ENCODE data around the gene EEF2. TPM values are rescaled to one million over a fixed set of nuclear protein-coding genes. Genes with fewer than 3 reads are reported as not detected.

Gene EEF2
- 1,000 to 10,000 TPM; 1,268 to 1,436 TPM for total RNA-seq

DNA sequence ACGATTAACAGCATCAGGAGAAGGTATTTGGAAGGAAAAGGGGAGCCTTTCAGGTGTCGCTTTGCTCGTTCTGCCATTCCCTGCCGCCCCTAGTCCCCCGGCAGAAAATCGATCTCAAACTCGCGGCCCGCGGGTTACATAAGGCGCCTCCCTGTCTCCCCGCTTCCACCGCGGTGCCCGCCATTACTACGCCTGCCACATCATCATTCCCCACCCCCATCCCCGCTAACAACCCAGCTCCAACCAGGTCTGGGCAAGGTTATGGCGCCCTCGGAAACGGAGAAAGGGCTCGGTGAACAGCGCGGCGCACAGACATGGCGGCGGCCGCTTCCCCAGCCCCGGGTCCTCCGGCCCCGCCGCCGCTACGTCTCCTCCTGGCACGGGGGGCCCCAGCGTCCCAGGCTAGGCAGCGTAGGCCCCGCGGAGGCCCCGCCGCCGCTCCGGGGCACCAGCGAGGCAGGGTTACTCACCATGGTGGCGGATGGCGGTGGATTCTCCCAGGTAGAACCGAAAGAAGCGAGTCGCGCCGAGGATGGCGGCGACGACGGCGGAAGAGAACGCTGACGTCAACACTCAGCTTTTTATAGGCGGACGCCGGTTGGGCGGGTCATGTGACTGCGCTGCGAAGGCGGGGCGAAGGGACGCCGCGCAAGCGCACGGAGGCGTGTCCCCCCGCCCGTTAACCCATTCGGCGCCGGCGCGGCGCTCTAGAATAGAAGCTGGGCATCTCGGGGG is at the start of gene EEF2:
EEF2 (minus strand) TSS at position 556 of the 735 bp plus-strand sequence; CDS start at position 473, 83 bp downstream.
- TF ChIP-seq, protein P1, sequence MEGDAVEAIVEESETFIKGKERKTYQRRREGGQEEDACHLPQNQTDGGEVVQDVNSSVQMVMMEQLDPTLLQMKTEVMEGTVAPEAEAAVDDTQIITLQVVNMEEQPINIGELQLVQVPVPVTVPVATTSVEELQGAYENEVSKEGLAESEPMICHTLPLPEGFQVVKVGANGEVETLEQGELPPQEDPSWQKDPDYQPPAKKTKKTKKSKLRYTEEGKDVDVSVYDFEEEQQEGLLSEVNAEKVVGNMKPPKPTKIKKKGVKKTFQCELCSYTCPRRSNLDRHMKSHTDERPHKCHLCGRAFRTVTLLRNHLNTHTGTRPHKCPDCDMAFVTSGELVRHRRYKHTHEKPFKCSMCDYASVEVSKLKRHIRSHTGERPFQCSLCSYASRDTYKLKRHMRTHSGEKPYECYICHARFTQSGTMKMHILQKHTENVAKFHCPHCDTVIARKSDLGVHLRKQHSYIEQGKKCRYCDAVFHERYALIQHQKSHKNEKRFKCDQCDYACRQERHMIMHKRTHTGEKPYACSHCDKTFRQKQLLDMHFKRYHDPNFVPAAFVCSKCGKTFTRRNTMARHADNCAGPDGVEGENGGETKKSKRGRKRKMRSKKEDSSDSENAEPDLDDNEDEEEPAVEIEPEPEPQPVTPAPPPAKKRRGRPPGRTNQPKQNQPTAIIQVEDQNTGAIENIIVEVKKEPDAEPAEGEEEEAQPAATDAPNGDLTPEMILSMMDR (IDR thresholded peaks at IDR 0.05), result no peak
- H3K36me3 ChIP-seq, result peaks cover 40% of the 10 kb centered on the region
- H3K27ac ChIP-seq, result peak within 1 kb of the TSS; percentile 87 to 94
- H3K9me3 ChIP-seq, result no peaks in the 10 kb centered on the region
- ATAC-seq (ENCODE audit: insufficient number of reproducible peaks, low FRiP score, low read depth) (peak; percentile 53), DNase-seq (ENCODE audit: low spot score) (peak; percentile 68)
- peak within 1 kb of the TSS; percentile 86 for H3K4me3 ChIP-seq
- H3K27me3 ChIP-seq (replicated peaks; ENCODE audit: insufficient read depth), result no peaks in the 10 kb centered on the region
- peaks cover 32 to 44% of the 10 kb centered on the region in 2 donors for H3K4me1 ChIP-seq (ENCODE audit: control insufficient read depth in 1 of 2, low read depth in 2 of 2)

GRCh38 chr19:4034048-4035017 is 49.1 kb upstream of the EEF2 start:
- TF ChIP-seq, protein P1 (IDR thresholded peaks at IDR 0.05), result no peak
- Histone ChIP-seq H3K36me3 (peaks cover 47% of the 10 kb centered on the region), H3K27ac (no peak overlapping the region)

GRCh38 chr19:4033028-4033956 is 48.0 kb upstream of the EEF2 start:
- H3K27me3 ChIP-seq (replicated peaks; ENCODE audit: insufficient read depth), result no peaks in the 10 kb centered on the region
- DNase-seq (ENCODE audit: low spot score) (no peak), ATAC-seq (ENCODE audit: insufficient number of reproducible peaks, low FRiP score, low read depth) (no peak)
- no peak overlapping the region for H3K27ac ChIP-seq
- H3K9me3 ChIP-seq, result no peaks in the 10 kb centered on the region
- no peaks in the 10 kb centered on the region for H3K4me1 ChIP-seq (ENCODE audit: control insufficient read depth in 1 of 2, low read depth in 2 of 2)
- H3K4me3 ChIP-seq, result no peak overlapping the region
- H3K36me3 ChIP-seq, result peaks cover 53% of the 10 kb centered on the region
- TF ChIP-seq, protein P1 (IDR thresholded peaks at IDR 0.05), result no peak

More at GRCh38 chr19:4034048-4035017, 49.1 kb upstream of the EEF2 start:
- ATAC-seq (ENCODE audit: insufficient number of reproducible peaks, low FRiP score, low read depth) (no peak), DNase-seq (ENCODE audit: low spot score) (no peak)
- H3K27me3 ChIP-seq (replicated peaks; ENCODE audit: insufficient read depth), result no peaks in the 10 kb centered on the region
- no peak overlapping the region for H3K4me3 ChIP-seq
- no peaks in the 10 kb centered on the region for H3K9me3 ChIP-seq
- H3K4me1 ChIP-seq (ENCODE audit: control insufficient read depth in 1 of 2, low read depth in 2 of 2), result no peaks in the 10 kb centered on the region

DNA sequence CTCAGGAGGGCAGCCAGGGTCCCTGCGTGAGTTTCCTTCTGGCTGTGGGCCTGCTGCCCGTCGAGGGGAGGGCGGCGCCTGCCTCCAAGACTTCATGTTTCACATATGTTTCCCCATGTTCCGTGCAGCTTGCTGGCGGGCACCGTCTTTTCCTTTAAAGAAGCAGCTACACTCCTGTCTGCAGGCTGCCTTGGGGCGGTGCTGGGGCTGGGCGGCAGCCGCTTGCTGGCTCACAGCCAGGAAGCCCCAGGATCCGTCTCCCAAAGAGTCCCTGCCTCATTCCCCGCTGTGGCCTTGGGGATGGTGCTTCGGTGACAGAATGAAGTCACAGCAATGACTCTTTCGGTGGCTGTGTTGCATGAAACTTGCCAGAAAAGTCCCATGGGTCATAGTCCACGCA is 47.2 kb upstream of the EEF2 start:
- DNase-seq (ENCODE audit: low spot score) (no peak), ATAC-seq (ENCODE audit: insufficient number of reproducible peaks, low FRiP score, low read depth) (no peak)
- no peaks in the 10 kb centered on the region for H3K9me3 ChIP-seq
- H3K4me1 ChIP-seq (ENCODE audit: control insufficient read depth in 1 of 2, low read depth in 2 of 2), result no peaks in the 10 kb centered on the region
- peaks cover 48% of the 10 kb centered on the region for H3K36me3 ChIP-seq
- no peak overlapping the region for H3K4me3 ChIP-seq
- TF ChIP-seq, protein P1 (IDR thresholded peaks at IDR 0.05), result no peak
- H3K27ac ChIP-seq, result no peak overlapping the region
- H3K27me3 ChIP-seq (replicated peaks; ENCODE audit: insufficient read depth), result no peaks in the 10 kb centered on the region

All from thoracic aorta (tissue), 2 donors.